IPS-11a (cell line): ENCODE measurements around the gene DENND4B.

ENCODE experiments used
- H3K4me3 ChIP-seq: one replicate; pipeline ENCODE4 v1.5.1; 2013; ENCODE audit warnings: low read depth, low read length, control low read depth

DENND4B gene

DNA sequence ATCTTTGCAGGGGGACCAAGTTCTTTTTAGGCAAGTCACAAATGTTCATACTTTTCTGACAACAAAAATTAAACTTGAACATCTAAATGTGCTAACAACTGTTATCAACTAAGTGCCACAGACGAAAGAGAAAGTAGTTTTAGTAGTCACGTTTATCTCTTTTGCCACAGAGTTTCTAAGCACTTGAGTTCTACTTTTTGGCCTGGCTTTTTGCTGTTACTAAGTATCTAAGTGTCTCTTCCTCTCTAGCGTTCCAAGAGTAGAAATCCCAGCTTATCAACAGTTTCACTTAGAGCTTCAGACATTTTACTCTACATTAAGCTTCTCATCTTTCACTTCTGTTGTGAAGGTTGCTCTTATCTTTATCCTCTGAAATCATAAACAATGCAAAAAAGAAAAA lies 58.0 kb downstream of the DENND4B start:
- no peak overlapping the region for H3K4me3 ChIP-seq

- no peak overlapping the region for H3K4me3 ChIP-seq
Observed at GRCh38 chr1:153886127-153886526, 60.4 kb downstream of the DENND4B start.

DNA sequence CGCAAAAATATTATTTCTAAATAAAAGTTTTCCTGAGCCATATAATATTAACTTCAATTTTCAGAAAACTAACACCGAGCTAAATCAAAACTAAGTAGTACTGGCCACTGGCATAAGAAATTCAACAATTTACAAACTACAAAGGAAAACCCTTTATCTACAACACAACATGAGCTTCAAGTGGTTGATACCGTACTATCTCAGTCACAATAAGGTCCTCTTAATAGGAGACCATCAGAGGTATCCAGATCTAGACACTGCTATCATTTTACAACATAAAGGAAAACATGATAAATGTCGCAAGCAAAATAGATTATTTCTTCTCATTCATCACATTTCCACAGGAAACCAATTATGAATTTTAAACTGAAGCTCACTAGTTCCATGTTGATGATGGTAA lies 63.3 kb downstream of the DENND4B start:
- H3K4me3 ChIP-seq = no peak overlapping the region

DNA sequence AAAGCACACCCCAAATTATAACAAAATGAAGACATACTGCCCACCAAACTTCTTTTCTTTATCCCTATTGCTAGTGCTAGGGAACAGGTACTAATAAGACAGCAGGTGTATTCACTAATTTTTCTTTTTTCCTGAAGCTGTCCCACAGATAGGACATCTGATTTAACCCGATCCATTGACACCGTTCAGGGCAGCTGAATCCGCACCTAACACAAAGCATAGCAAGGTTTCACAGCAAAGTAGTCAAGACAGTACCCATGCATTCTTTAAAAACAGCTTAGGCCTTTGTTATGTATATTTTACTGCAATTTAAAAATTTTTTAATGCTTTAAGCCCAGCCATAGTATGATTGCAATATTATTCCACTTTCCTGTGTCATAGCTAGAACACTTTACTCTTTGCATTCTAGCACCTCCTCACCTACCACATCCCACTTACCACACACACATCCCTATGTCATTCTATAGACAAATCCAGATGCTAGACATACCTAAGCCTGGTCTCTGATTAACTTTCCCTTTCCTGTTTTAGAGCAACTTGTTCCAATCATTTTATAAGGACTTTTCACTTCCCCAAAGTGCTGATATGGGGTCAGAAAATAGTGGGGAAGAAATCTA lies 64.1 kb downstream of the DENND4B start:
- H3K4me3 ChIP-seq = no peak overlapping the region

GRCh38 chr1:153881751-153882150 lies 64.8 kb downstream of the DENND4B start:
- no peak overlapping the region for H3K4me3 ChIP-seq

DNA sequence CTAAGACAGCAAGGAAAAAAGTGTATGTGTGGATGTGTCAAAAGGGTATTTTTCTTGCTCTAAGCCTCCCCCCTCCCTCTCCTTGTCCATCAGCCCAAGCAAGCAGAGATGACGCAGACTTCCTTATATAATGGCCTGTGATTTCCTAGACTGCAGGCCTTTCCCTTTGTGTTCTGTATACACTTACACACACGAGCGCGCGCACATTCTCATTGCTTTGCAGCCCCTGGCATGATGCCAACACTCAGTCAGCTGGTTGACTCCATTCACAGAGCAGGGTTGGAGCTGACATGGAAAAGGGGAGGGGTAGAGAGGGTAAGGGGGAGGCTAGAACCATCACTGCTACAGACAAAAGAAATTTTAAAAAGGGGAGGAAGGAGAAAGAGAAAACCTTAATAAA lies 65.6 kb downstream of the DENND4B start:
- H3K4me3 ChIP-seq = no peak overlapping the region

GRCh38 chr1:153880024-153880423 lies 66.5 kb downstream of the DENND4B start:
- no peak overlapping the region for H3K4me3 ChIP-seq
